ENCODE data around the gene GLG1.

GRCh38 chr16:74627506-74628220 lies 20.7 kb upstream of the GLG1 start:
- no peak for TF ChIP-seq CTCF (IDR thresholded peaks at IDR 0.05; ENCODE audit: low read depth, low read length)
- no peak for TF ChIP-seq EZH2phosphoT487 (IDR thresholded peaks at IDR 0.05; ENCODE audit: low read depth)
